Natural killer cell (primary cell): ENCODE measurements around the gene GPR137B. TPM values are rescaled to one million over a fixed set of nuclear protein-coding genes. Genes with fewer than 3 reads are reported as not detected.
"Not testable (repeated sequence)": the region's sequence is repeated elsewhere in the genome, so short reads cannot be mapped to it uniquely, and the experiment has no call there.

Experiments
- ATAC-seq, 3 donors: fragments of 150-1000 bp in 2 of 3; fragments of 200-7000 bp in 1 of 3; cut with Tn5 transposase; 1 replicate in 1 of 3; 2 replicates in 2 of 3; pipeline ENCODE4 v1.10.0; 2021; ENCODE audit warnings: mild to moderate bottlenecking in 2 of 3, moderate library complexity in 2 of 3
- DNase-seq, 2 donors: peaks; one replicate each; pipeline versions ENCODE4 v3.0.0 to v3.0.0-alpha.2; 2013 to 2021; ENCODE audit warnings: mixed read lengths in 1 of 2
- H3K27ac ChIP-seq: one replicate; pipeline ENCODE4 v1.5.1; 2013; ENCODE audit warnings: mild to moderate bottlenecking, low read length
- H3K27me3 ChIP-seq: one replicate; pipeline ENCODE4 v1.6.1; 2013; ENCODE audit warnings: low read length; ENCODE audit not compliant: control insufficient read depth, insufficient read depth
- H3K36me3 ChIP-seq: one replicate; pipeline ENCODE4 v1.6.1; 2013; ENCODE audit warnings: low read length; ENCODE audit not compliant: control insufficient read depth, insufficient read depth
- H3K4me1 ChIP-seq: one replicate; pipeline ENCODE4 v1.6.1; 2013; ENCODE audit warnings: low read length; ENCODE audit not compliant: control insufficient read depth, insufficient read depth
- H3K4me3 ChIP-seq: one replicate; pipeline ENCODE4 v1.5.1; 2013; ENCODE audit warnings: low read length
- H3K9me3 ChIP-seq: one replicate; pipeline ENCODE4 v1.6.1; 2013; ENCODE audit warnings: low read length; ENCODE audit not compliant: control insufficient read depth, insufficient read depth
- H3K27ac Mint-ChIP-seq, 2 donors: one replicate each; pipeline ENCODE4 v1.8.0; 2022; ENCODE audit warnings: mild to moderate bottlenecking in 2 of 2, mixed read lengths in 2 of 2, moderate library complexity in 1 of 2
- H3K27me3 Mint-ChIP-seq, 2 donors: one replicate each; pipeline ENCODE4 v1.8.0; 2022; ENCODE audit warnings: low read depth in 2 of 2, mixed read lengths in 2 of 2
- H3K36me3 Mint-ChIP-seq: one replicate; pipeline ENCODE4 v1.8.0; 2022; ENCODE audit warnings: mixed read lengths
- H3K4me1 Mint-ChIP-seq, 2 donors: one replicate each; pipeline ENCODE4 v1.8.0; 2022; ENCODE audit warnings: mixed read lengths in 2 of 2
- H3K4me3 Mint-ChIP-seq: one replicate; pipeline ENCODE4 v1.8.0; 2022; ENCODE audit warnings: mild to moderate bottlenecking, moderate library complexity, mixed read lengths
- H3K9me3 Mint-ChIP-seq, 2 donors: one replicate each; pipeline ENCODE4 v1.8.0; 2022; ENCODE audit warnings: mixed read lengths in 2 of 2
- CTCF ChIP-seq: fragments of 200-600 bp; IDR thresholded peaks from one replicate; pipeline ENCODE4 v1.8.0; 2022; ENCODE audit warnings: antibody characterized with exemption
- WGBS: methylation state at CpG from one replicate; pipeline ENCODE4 v1.1.7; 2013; ENCODE audit warnings: missing lambda C conversion rate; ENCODE audit not compliant: insufficient coverage; 5-methylcytosine and 5-hydroxymethylcytosine counted together
- intact Hi-C: fragments of 100-400 bp; cut with micrococcal nuclease; formaldehyde crosslinking; loops from one replicate; pipeline ENCODE4 v1.14.2; 2022
- total RNA-seq, 4 donors: library from RNA; stranded (reverse); fragments of 120-200 nt in 1 of 4; gene quantifications; one replicate each; pipeline versions ENCODE4 v1.2.3 to v1.2.4, GENCODE V29; 2013 to 2022

The GPR137B gene
- total RNA-seq, 3 donors from 2014 or later (not counting 1 experiment from before 2014, with no cell fraction given) = 13.3 to 13.8 (median 13.5) TPM

- no peaks in the 10 kb centered on the region for H3K27me3 Mint-ChIP-seq
- intact Hi-C loops = no loop called here
- Histone ChIP-seq H3K27me3 (no peaks in the 10 kb centered on the region), H3K36me3 (no peaks in the 10 kb centered on the region), H3K4me3 (no peak overlapping the region), H3K4me1 (peaks cover 25% of the 10 kb centered on the region), H3K9me3 (no peaks in the 10 kb centered on the region), H3K27ac (no peak overlapping the region)
- H3K36me3 Mint-ChIP-seq = no peaks in the 10 kb centered on the region
- H3K27ac Mint-ChIP-seq = peak overlapping the region in 1 of 2 donors; percentile 66
- DNase-seq = no peak
- no peak overlapping the region for H3K4me3 Mint-ChIP-seq
- no peaks in the 10 kb centered on the region for H3K9me3 Mint-ChIP-seq
- TF ChIP-seq CTCF = no peak
- WGBS = 96% methylated on average over 11 of the region's 11 CpGs
- ATAC-seq = no peak
- peaks cover 17 to 45% of the 10 kb centered on the region in 2 donors for H3K4me1 Mint-ChIP-seq
Measured at GRCh38 chr1:236155399-236155767, 13.0 kb downstream of the GPR137B start.

- ATAC-seq = no peak
- TF ChIP-seq CTCF = no peak
- no peaks in the 10 kb centered on the region for H3K9me3 Mint-ChIP-seq
- no peaks in the 10 kb centered on the region for H3K36me3 ChIP-seq
- no peaks in the 10 kb centered on the region for H3K36me3 Mint-ChIP-seq
- peaks cover 1% of the 10 kb centered on the region for H3K9me3 ChIP-seq
- H3K27ac Mint-ChIP-seq = peak overlapping the region in 1 of 2 donors; percentile 66
- intact Hi-C loops = no loop called here
- H3K27me3 Mint-ChIP-seq = no peaks in the 10 kb centered on the region
- DNase-seq = no peak
- H3K27ac ChIP-seq = no peak overlapping the region
- H3K4me1 ChIP-seq = peaks cover 28% of the 10 kb centered on the region
- 90% methylated on average over 15 of the region's 15 CpGs for WGBS
- no peaks in the 10 kb centered on the region for H3K27me3 ChIP-seq
- H3K4me1 Mint-ChIP-seq = peaks cover 23 to 50% of the 10 kb centered on the region in 2 donors
- no peak overlapping the region for H3K4me3 Mint-ChIP-seq
- no peak overlapping the region for H3K4me3 ChIP-seq
Measured at GRCh38 chr1:236155841-236156503, 13.6 kb downstream of the GPR137B start.

GRCh38 chr1:236156512-236157208 lies 14.3 kb downstream of the GPR137B start:
- 64% methylated on average over 18 of the region's 18 CpGs for WGBS
- no peaks in the 10 kb centered on the region for H3K36me3 Mint-ChIP-seq
- no peak overlapping the region for H3K27ac ChIP-seq
- intact Hi-C loops = no loop called here
- no peaks in the 10 kb centered on the region for H3K36me3 ChIP-seq
- no peaks in the 10 kb centered on the region for H3K27me3 ChIP-seq
- H3K4me3 ChIP-seq = no peak overlapping the region
- peak; percentile 59 to 76 (median 69) for ATAC-seq
- H3K4me3 Mint-ChIP-seq = no peak overlapping the region
- TF ChIP-seq CTCF = no peak
- H3K4me1 Mint-ChIP-seq = peaks cover 29 to 54% of the 10 kb centered on the region in 2 donors
- peak in 1 of 2 donors; percentile 80 for DNase-seq
- peaks cover 8% of the 10 kb centered on the region for H3K9me3 ChIP-seq
- no peaks in the 10 kb centered on the region for H3K27me3 Mint-ChIP-seq
- H3K27ac Mint-ChIP-seq = peak overlapping the region in 1 of 2 donors; percentile 48
- H3K4me1 ChIP-seq = peaks cover 28% of the 10 kb centered on the region
- H3K9me3 Mint-ChIP-seq = peaks cover 4 to 5% of the 10 kb centered on the region in 2 donors

- H3K4me3 ChIP-seq, H3K27me3 Mint-ChIP-seq, ATAC-seq, H3K27ac Mint-ChIP-seq, DNase-seq, intact Hi-C loops, H3K36me3 ChIP-seq, H3K36me3 Mint-ChIP-seq, H3K27ac ChIP-seq, H3K4me3 Mint-ChIP-seq, H3K27me3 ChIP-seq: not testable (repeated sequence)
- peaks cover 18% of the 10 kb centered on the region for H3K9me3 ChIP-seq
- H3K9me3 Mint-ChIP-seq = peaks cover 4 to 11% of the 10 kb centered on the region in 2 donors
- H3K4me1 ChIP-seq = peaks cover 28% of the 10 kb centered on the region
- WGBS = 91% methylated on average over 8 of the region's 9 CpGs
- H3K4me1 Mint-ChIP-seq = peaks cover 35 to 56% of the 10 kb centered on the region in 2 donors
Measured at GRCh38 chr1:236158072-236158471, 15.7 kb downstream of the GPR137B start.
